T-helper 9 cell (primary cell): ENCODE results near the gene OTX2.

ENCODE experiments used
- DNase-seq: peaks from one replicate; pipeline ENCODE4 v3.0.0-alpha.2; 2020

The OTX2 gene

DNA sequence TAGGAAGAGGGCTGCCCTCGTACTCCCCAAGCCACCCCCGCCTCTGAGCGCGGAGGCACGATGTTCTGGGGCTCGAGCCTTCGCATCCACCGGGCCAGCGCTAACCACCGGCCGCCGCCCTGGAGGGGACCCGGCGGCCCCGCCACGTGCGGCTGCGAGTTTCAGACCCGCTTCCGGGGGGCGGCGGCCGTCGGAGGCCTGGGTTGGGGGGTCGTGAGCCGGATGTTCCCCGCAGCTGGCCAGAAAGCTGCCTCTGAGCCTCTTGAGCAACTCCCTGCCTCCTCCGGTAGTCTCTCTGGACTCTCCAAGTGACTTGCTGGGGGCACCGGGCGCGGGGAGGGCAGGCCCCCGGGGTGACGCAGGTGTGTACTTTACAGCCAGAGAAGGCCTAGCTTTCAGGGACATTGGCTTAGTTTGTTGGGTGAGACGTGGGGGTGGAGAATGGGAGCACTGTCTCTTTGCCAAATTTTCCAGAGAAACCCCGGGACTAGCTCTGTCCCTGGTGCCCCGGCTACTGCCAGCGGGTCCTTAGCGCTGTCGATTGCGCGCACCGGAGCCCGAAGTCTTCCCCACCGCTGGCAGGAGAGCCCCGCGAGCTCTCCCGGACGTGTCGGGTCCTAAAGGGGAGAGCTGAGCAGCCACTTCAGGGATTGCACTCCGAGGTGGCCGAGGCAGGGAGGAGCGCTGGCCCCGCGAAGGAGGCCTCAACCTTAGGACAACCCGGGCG, 15.6 kb downstream of the OTX2 start:
- DNase-seq: no peak

- no peak for DNase-seq
Measured at GRCh38 chr14:56794088-56794556, 16.2 kb downstream of the OTX2 start.

- DNase-seq: no peak
Measured at GRCh38 chr14:56789955-56790354, 20.3 kb downstream of the OTX2 start.

DNA sequence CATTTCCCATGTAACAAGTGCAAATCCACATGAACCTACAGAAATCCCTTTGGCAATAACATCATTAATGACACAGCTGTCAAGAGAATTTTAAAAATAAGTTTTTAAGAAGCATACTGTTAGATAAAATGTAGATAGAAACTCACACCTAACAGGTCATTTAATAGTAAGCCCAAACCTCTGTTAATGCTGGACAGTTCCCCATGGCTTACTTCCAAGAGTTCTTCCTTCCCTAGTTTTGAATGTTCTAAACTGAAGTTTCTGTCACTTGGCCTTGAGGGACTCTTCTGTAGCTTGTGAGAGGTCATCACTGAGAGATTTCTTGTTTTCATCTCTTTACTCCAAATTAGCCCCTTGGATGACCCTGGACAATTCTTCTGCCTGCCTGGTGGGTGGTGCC, 22.7 kb downstream of the OTX2 start:
- no peak for DNase-seq

- no peak for DNase-seq
Measured at GRCh38 chr14:56782711-56783110, 27.6 kb downstream of the OTX2 start.

- DNase-seq: no peak
Measured at GRCh38 chr14:56774503-56774902, 35.8 kb downstream of the OTX2 start.

DNA sequence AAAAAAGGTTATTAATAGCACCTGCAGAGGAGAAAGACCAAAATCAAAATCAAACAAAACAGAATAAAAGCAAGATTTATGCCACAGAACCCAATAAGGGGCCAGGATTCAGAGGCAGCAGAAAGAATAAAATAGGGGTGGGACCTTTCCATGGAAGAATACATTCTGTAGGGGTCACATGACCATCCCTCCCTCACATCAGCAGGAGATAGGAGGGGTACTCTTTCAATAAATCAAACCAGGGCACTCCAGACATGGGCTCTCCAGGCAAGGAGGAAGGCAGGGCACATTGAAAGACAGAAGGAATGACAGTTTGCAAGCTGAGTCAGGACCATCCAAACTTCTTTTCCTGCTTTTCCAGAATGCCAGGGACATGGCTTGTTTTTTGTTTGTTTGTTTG, 39.8 kb downstream of the OTX2 start:
- no peak for DNase-seq

- DNase-seq: no peak
Measured at GRCh38 chr14:56760164-56760914, 49.9 kb downstream of the OTX2 start.

DNA sequence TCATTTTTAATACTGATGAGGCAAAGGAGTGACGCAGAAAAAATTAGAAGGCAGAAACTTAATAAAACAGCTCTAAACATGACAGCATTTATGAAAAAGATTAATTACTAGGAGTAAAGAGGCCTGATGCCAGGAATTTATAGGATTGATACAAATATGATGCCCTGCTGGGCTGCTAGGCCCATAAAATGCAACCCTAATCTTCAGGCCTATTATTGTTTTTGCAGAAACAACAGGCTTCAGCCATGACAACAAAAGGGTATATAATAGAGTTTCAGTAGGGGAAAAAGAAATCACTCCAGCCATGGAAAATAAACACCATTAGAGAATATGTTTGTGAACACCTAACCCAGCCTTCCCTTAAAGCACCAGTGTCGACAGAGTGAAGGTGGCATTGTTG, 50.6 kb downstream of the OTX2 start:
- no peak for DNase-seq

DNA sequence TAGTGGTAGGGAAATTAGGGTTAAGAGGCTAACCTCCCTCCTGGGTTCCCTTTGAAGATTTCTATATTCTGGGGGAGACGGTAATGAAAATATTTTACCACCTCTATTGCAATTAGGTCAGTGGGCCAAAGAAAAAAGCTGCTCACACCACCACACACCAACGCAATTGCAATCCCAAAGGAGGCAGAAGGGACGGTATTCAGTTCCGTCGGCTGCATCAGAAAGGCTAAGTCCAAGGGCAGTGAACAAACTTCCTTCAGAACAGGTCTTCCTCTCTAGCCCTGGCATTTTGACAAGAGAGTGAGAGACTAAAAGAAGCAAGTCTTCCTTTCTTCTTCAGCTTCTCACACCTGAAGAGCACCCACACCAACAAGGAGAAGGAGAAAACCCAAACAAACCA, 51.2 kb downstream of the OTX2 start:
- DNase-seq: no peak

- DNase-seq: no peak
Measured at GRCh38 chr14:56754921-56755320, 55.4 kb downstream of the OTX2 start.

- no peak for DNase-seq
Measured at GRCh38 chr14:56753396-56753795, 56.9 kb downstream of the OTX2 start.

GRCh38 chr14:56752428-56752827, 57.9 kb downstream of the OTX2 start:
- no peak for DNase-seq

- DNase-seq: no peak
Measured at GRCh38 chr14:56751471-56751870, 58.8 kb downstream of the OTX2 start.
